ENCODE results near the gene ZNF234.
A peak's percentile ranks its signal among the peaks of the same experiment; 100 is the strongest.
"Not testable (repeated sequence)": the region's sequence is repeated elsewhere in the genome, so short reads cannot be mapped to it uniquely, and the experiment has no call there.

Gene ZNF234

GRCh38 chr19:44141191-44142058 lies at the start of gene ZNF234:
Gene ZNF234 (plus strand): TSS chr19:44141554. CDS start chr19:44144633, 3,079 bp downstream.
- peak; percentile 67 to 86 for DNase-seq

GRCh38 chr19:44092108-44092507 lies 49.2 kb upstream of the ZNF234 start:
- DNase-seq, result no peak

GRCh38 chr19:44093931-44094765 lies 47.2 kb upstream of the ZNF234 start, which contains the start of gene ZNF224:
Gene ZNF224 (plus strand): TSS chr19:44094361. CDS start chr19:44097874, 3,513 bp downstream.
- peak; percentile 89 to 95 for DNase-seq

GRCh38 chr19:44107751-44108150 lies 33.6 kb upstream of the ZNF234 start:
- DNase-seq, result no peak

- no peak for DNase-seq
These were observed 31.9 kb upstream of the ZNF234 start for GRCh38 chr19:44109458-44109857.

- peak in 1 of 2 experiments; percentile 10 for DNase-seq
These were observed 29.4 kb upstream of the ZNF234 start for GRCh38 chr19:44111910-44112463.

GRCh38 chr19:44112802-44113137 lies 28.6 kb upstream of the ZNF234 start:
- no peak for DNase-seq

GRCh38 chr19:44113138-44113783 lies 28.1 kb upstream of the ZNF234 start, which contains the start of gene ZNF225:
Gene ZNF225 (plus strand): TSS chr19:44113399. CDS start chr19:44115828, 2,429 bp downstream.
- peak; percentile 97 to 98 for DNase-seq

- DNase-seq, result no peak
These were observed 27.5 kb upstream of the ZNF234 start for GRCh38 chr19:44113784-44114390.

GRCh38 chr19:44121162-44121561 lies 20.2 kb upstream of the ZNF234 start:
- DNase-seq, result not testable (repeated sequence)

- DNase-seq, result no peak
These were observed 9.4 kb upstream of the ZNF234 start for GRCh38 chr19:44131955-44132354.

GRCh38 chr19:44142059-44142433 lies 692 bp downstream of the ZNF234 start:
- no peak for DNase-seq

- DNase-seq, result no peak
These were observed 8.4 kb downstream of the ZNF234 start for GRCh38 chr19:44149776-44150175.

- DNase-seq, result no peak
These were observed 10.1 kb downstream of the ZNF234 start for GRCh38 chr19:44151491-44151890.

- no peak for DNase-seq
These were observed 15.1 kb downstream of the ZNF234 start for GRCh38 chr19:44156475-44156874.

- DNase-seq, result no peak
These were observed 22.4 kb downstream of the ZNF234 start for GRCh38 chr19:44163789-44164188.

GRCh38 chr19:44164327-44164672 lies 22.9 kb downstream of the ZNF234 start:
- no peak for DNase-seq

- peak; percentile 93 to 97 for DNase-seq
These were observed 23.5 kb downstream of the ZNF234 start, which contains the start of gene ZNF226 for GRCh38 chr19:44164673-44165512. Gene ZNF226 (plus strand): TSS chr19:44165100. CDS start chr19:44170081, 4,981 bp downstream.

GRCh38 chr19:44170660-44171059 lies 29.3 kb downstream of the ZNF234 start:
- DNase-seq, result not testable (repeated sequence)

- DNase-seq, result no peak
These were observed 35.2 kb downstream of the ZNF234 start for GRCh38 chr19:44176590-44176989.

GRCh38 chr19:44180968-44181367 lies 39.6 kb downstream of the ZNF234 start:
- DNase-seq, result no peak
